IMR-90 (cell line): ENCODE results near the gene NTSR2. TPM values are rescaled to one million over a fixed set of nuclear protein-coding genes. Genes with fewer than 3 reads are reported as not detected.

Experiments used
- ATAC-seq: fragments of 200-7000 bp; cut with Tn5 transposase; 2 replicates; pipeline ENCODE4 v1.9.1; 2020; ENCODE audit warnings: low read depth, mild to moderate bottlenecking, moderate library complexity
- BruUV-seq: library from RNA; stranded (reverse); fragments of 400-500 nt; replicated peaks from 2 replicates; lab custom pipeline; 2021; lab: Mats Ljungman, UMichigan
- CTCF ChIA-PET: fragments of 300-600 bp; formaldehyde crosslinking; extraction: SDS; loops from one replicate; lab custom pipeline; 2021; ENCODE audit warnings: antibody characterized with exemption; lab: Yijun Ruan, JAX
- POLR2A ChIA-PET: fragments of 300-600 bp; sonication (Branson Sonifier 250); formaldehyde crosslinking; loops from one replicate; lab custom pipeline; 2022; ENCODE audit warnings: antibody characterized with exemption; ENCODE audit not compliant: unreplicated experiment; lab: Charles Lee
- DNase-seq: peaks from one replicate; pipeline ENCODE4 v3.0.0; 2013
- H2AFZ ChIP-seq: replicated peaks from 2 replicates; pipeline ENCODE3; 2013; ENCODE audit warnings: low read length, mild to moderate bottlenecking; ENCODE audit not compliant: poor library complexity
- H2AK5ac ChIP-seq: 2 replicates; pipeline ENCODE4 v1.6.1; 2013; ENCODE audit warnings: low read depth, low read length, inconsistent platforms
- H2AK9ac ChIP-seq: replicated peaks from 2 replicates; pipeline ENCODE3; 2013; ENCODE audit warnings: mild to moderate bottlenecking, low read depth, low read length, moderate library complexity; ENCODE audit not compliant: poor library complexity
- H2BK120ac ChIP-seq: 2 replicates; pipeline ENCODE4 v1.6.1; 2013; ENCODE audit warnings: low read depth, low read length, inconsistent platforms
- H2BK15ac ChIP-seq: 3 replicates; pipeline ENCODE4 v1.6.1; 2013; ENCODE audit warnings: low read depth, low read length, inconsistent platforms
- H2BK20ac ChIP-seq: 2 replicates; pipeline ENCODE4 v1.6.1; 2013; ENCODE audit warnings: low read depth, mild to moderate bottlenecking, inconsistent platforms, low read length, moderate library complexity
- H2BK5ac ChIP-seq: 2 replicates; pipeline ENCODE4 v1.6.1; 2013; ENCODE audit warnings: mild to moderate bottlenecking, low read depth, low read length, inconsistent platforms; ENCODE audit not compliant: poor library complexity, severe bottlenecking
- H3K14ac ChIP-seq: replicated peaks from 2 replicates; pipeline ENCODE4 v1.6.1; 2013; ENCODE audit warnings: low read depth, low read length, inconsistent platforms
- H3K18ac ChIP-seq: 2 replicates; pipeline ENCODE4 v1.6.1; 2013; ENCODE audit warnings: low read depth, low read length, control low read depth
- H3K23ac ChIP-seq: 2 replicates; pipeline ENCODE4 v1.6.1; 2013; ENCODE audit warnings: low read depth, low read length, inconsistent platforms
- H3K27ac ChIP-seq: 2 replicates; pipeline ENCODE4 v1.5.1; 2013; ENCODE audit warnings: mild to moderate bottlenecking, control low read depth, low read length; ENCODE audit not compliant: insufficient read depth
- H3K27me3 ChIP-seq: 2 replicates; pipeline ENCODE4 v1.6.1; 2013; ENCODE audit warnings: low read length; ENCODE audit not compliant: control insufficient read depth, insufficient read depth
- H3K36me3 ChIP-seq: 2 replicates; pipeline ENCODE4 v1.6.1; 2013; ENCODE audit warnings: low read length, mixed read lengths; ENCODE audit not compliant: control insufficient read depth, insufficient read depth
- H3K4ac ChIP-seq: 2 replicates; pipeline ENCODE4 v1.6.1; 2013; ENCODE audit warnings: low read depth, low read length, inconsistent platforms
- H3K4me1 ChIP-seq: 2 replicates; pipeline ENCODE4 v1.6.1; 2013; ENCODE audit warnings: low read length, mixed read lengths; ENCODE audit not compliant: control insufficient read depth, insufficient read depth
- H3K4me2 ChIP-seq: 2 replicates; pipeline ENCODE4 v1.6.1; 2013; ENCODE audit warnings: low read depth, mild to moderate bottlenecking, control low read depth, low read length, moderate library complexity
- H3K4me3 ChIP-seq: 2 replicates; pipeline ENCODE4 v1.5.1; 2013; ENCODE audit warnings: low read depth, mild to moderate bottlenecking, control low read depth, low read length, moderate library complexity; ENCODE audit not compliant: insufficient read depth
- H3K56ac ChIP-seq: 2 replicates; pipeline ENCODE4 v1.6.1; 2013; ENCODE audit warnings: low read length, inconsistent platforms; ENCODE audit not compliant: insufficient read depth; ENCODE audit errors: extremely low read depth
- H3K79me1 ChIP-seq, 2 experiments: 2 replicates each; pipeline ENCODE4 v1.6.1; 2013; ENCODE audit warnings: low read length in 2 of 2, inconsistent platforms in 1 of 2, low read depth in 1 of 2
- H3K9ac ChIP-seq: 2 replicates; pipeline ENCODE4 v1.6.1; 2013; ENCODE audit warnings: low read depth, low read length, control low read depth
- H3K9me1 ChIP-seq: 2 replicates; pipeline ENCODE4 v1.6.1; 2013; ENCODE audit warnings: low read length, inconsistent platforms; ENCODE audit not compliant: insufficient read depth
- H3K9me3 ChIP-seq: 2 replicates; pipeline ENCODE4 v1.6.1; 2013; ENCODE audit warnings: low read length; ENCODE audit not compliant: control insufficient read depth, insufficient read depth
- H4K20me1 ChIP-seq: 2 replicates; pipeline ENCODE4 v1.6.1; 2013; ENCODE audit warnings: low read length, inconsistent platforms; ENCODE audit not compliant: insufficient read depth
- H4K5ac ChIP-seq: 2 replicates; pipeline ENCODE4 v1.6.1; 2013; ENCODE audit warnings: mild to moderate bottlenecking, low read depth, low read length, control low read depth
- H4K8ac ChIP-seq, 2 experiments: 2 replicates each; pipeline ENCODE4 v1.6.1; 2013; ENCODE audit warnings: low read depth in 2 of 2, low read length in 2 of 2, control low read depth in 1 of 2, inconsistent platforms in 1 of 2
- H4K91ac ChIP-seq: 2 replicates; pipeline ENCODE4 v1.6.1; 2013; ENCODE audit warnings: low read depth, low read length, inconsistent platforms; ENCODE audit not compliant: insufficient read depth
- ELK1 ChIP-seq: fragments of 150-350 bp; IDR thresholded peaks from 2 replicates; pipeline ENCODE4 v1.6.1; 2016; ENCODE audit warnings: low read depth, mild to moderate bottlenecking, low read length, moderate library complexity, borderline replicate concordance
- MXI1 ChIP-seq: IDR thresholded peaks from 2 replicates; pipeline ENCODE4 v1.6.1; 2012; ENCODE audit warnings: low read depth, mild to moderate bottlenecking, low read length, moderate library complexity, borderline replicate concordance
- WGBS, 2 experiments: methylation state at CpG; one replicate each; pipeline versions ENCODE4 v1.1.5 to v1.1.7; 2013; ENCODE audit warnings: missing lambda C conversion rate in 2 of 2; ENCODE audit not compliant: insufficient read length in 1 of 2; ENCODE audit errors: extremely low coverage in 2 of 2; 5-methylcytosine and 5-hydroxymethylcytosine counted together
- dilution Hi-C: fragments of 300-500 bp; cut with HindIII; formaldehyde crosslinking; loops from one replicate; pipeline ENCODE4 v1.14.3; 2018; ENCODE audit warnings: low sequenced_read_pairs; ENCODE audit not compliant: unreplicated experiment
- in situ Hi-C: fragments of 300-500 bp; cut with MboI; formaldehyde crosslinking; loops from 3 replicates; pipeline ENCODE4 v1.14.3; 2019; ENCODE audit warnings: low sequenced_read_pairs, inconsistent platforms, mixed read lengths
- intact Hi-C: fragments of 100-400 bp; cut with micrococcal nuclease; formaldehyde crosslinking; loops from 2 replicates; pipeline ENCODE4 v1.10.0; 2022
- polyA plus RNA-seq, 3 experiments: library from polyadenylated mRNA; depleted of rRNA; stranded (reverse); fragments of >200 nt; gene quantifications; 2 replicates each; pipeline ENCODE4 v1.2.3, GENCODE V29; 2012; ENCODE audit warnings: low replicate concordance in 1 of 3
- total RNA-seq: library from RNA; depleted of rRNA; stranded (reverse); fragments of >200 nt; gene quantifications from 2 replicates; pipeline ENCODE4 v1.2.3, GENCODE V29; 2012

The NTSR2 gene
- total and polyA plus RNA-seq, 2 of the 4 experiments (the other 2 are of a cell fraction) = not detected

GRCh38 chr2:11659851-11660250 is 10.1 kb downstream of the NTSR2 start:
- intact Hi-C loops = no loop called here

More at GRCh38 chr2:11659851-11660250, 10.1 kb downstream of the NTSR2 start:
- H2AK9ac ChIP-seq = no peak overlapping the region
- no peak overlapping the region for H3K27ac ChIP-seq
- CTCF ChIA-PET = no interaction called here
- H3K4me1 ChIP-seq = peaks cover 3% of the 10 kb centered on the region; the same call in 1 of the 2 replicates
- no peak overlapping the region for H3K14ac ChIP-seq
- BruUV-seq = no TSS peak
- H3K9me1 ChIP-seq = no peaks in the 10 kb centered on the region
- H3K36me3 ChIP-seq = no peaks in the 10 kb centered on the region
- no peak overlapping the region for H2BK5ac ChIP-seq
- no peak overlapping the region for H4K5ac ChIP-seq
- no peak overlapping the region for H2AFZ ChIP-seq
- H3K18ac ChIP-seq = no peak overlapping the region
- no peaks in the 10 kb centered on the region for H4K20me1 ChIP-seq
- H3K9me3 ChIP-seq = peaks cover 3% of the 10 kb centered on the region; the same call in 1 of the 2 replicates
- TF ChIP-seq ELK1 (no peak), MXI1 (no peak)
- DNase-seq (no peak), ATAC-seq (no peak)
- in situ Hi-C loops = no loop called here
- dilution Hi-C loops = no loop called here
- H2BK20ac ChIP-seq = no peak overlapping the region
- H4K91ac ChIP-seq = no peak overlapping the region
- H3K4ac ChIP-seq = no peak overlapping the region
- H3K4me3 ChIP-seq = no peak overlapping the region
- no peak overlapping the region for H2AK5ac ChIP-seq
- no peak overlapping the region for H3K56ac ChIP-seq
- H3K9ac ChIP-seq = no peak overlapping the region
- H2BK15ac ChIP-seq = no peak overlapping the region
- H4K8ac ChIP-seq = no peak overlapping the region
- H3K4me2 ChIP-seq = no peak overlapping the region
- no peak overlapping the region for H3K23ac ChIP-seq
- H3K27me3 ChIP-seq = peaks cover 50% of the 10 kb centered on the region
- 97% methylated on average over 7 of the region's 10 CpGs; no CpG with 5 or more reads in 1 of the 2 experiments for WGBS, 2 experiments
- H3K79me1 ChIP-seq = no peaks in the 10 kb centered on the region
- no peak overlapping the region for H2BK120ac ChIP-seq
- POLR2A ChIA-PET = no interaction called here
